Astrocyte (in vitro differentiated cells and primary cell): ENCODE results near the gene TIMM21. TPM values are rescaled to one million over a fixed set of nuclear protein-coding genes. Genes with fewer than 3 reads are reported as not detected.

Source experiments
- DNase-seq: peaks from one replicate; pipeline ENCODE4 v3.0.0-alpha.2; 2010; ENCODE audit warnings: low read depth
- FAIRE-seq: peaks from 2 replicates; lab custom pipeline; 2011; peaks lifted over from hg19 to GRCh38; lab: Jason Lieb, UNC
- H2AFZ ChIP-seq: 2 replicates; pipeline ENCODE4 v1.6.0; 2012; ENCODE audit warnings: low read depth, low read length, inconsistent platforms
- H3K27ac ChIP-seq: 2 replicates; pipeline ENCODE4 v1.5.1; 2011; ENCODE audit warnings: low read depth, low read length, inconsistent platforms
- H3K27me3 ChIP-seq: 2 replicates; pipeline ENCODE4 v1.6.0; 2011; ENCODE audit warnings: low read length, inconsistent platforms; ENCODE audit not compliant: insufficient read depth
- H3K36me3 ChIP-seq: 2 replicates; pipeline ENCODE4 v1.5.1; 2011; ENCODE audit warnings: low read length, inconsistent platforms; ENCODE audit not compliant: insufficient read depth
- H3K4me1 ChIP-seq: 2 replicates; pipeline ENCODE4 v1.5.1; 2011; ENCODE audit warnings: low read length, inconsistent platforms; ENCODE audit not compliant: insufficient read depth
- H3K4me2 ChIP-seq: 2 replicates; pipeline ENCODE4 v1.6.0; 2012; ENCODE audit warnings: low read length, inconsistent platforms
- H3K4me3 ChIP-seq: 2 replicates; pipeline ENCODE4 v1.5.1; 2011; ENCODE audit warnings: low read depth, mild to moderate bottlenecking, low read length, inconsistent platforms; ENCODE audit not compliant: insufficient read depth
- H3K79me2 ChIP-seq: 2 replicates; pipeline ENCODE4 v1.6.0; 2012; ENCODE audit warnings: mild to moderate bottlenecking, low read length, inconsistent platforms; ENCODE audit not compliant: insufficient read depth
- H3K9ac ChIP-seq: 2 replicates; pipeline ENCODE4 v1.6.0; 2012; ENCODE audit warnings: mild to moderate bottlenecking, low read length, inconsistent platforms
- H3K9me3 ChIP-seq: 2 replicates; pipeline ENCODE4 v1.5.1; 2012; ENCODE audit warnings: low read depth, mild to moderate bottlenecking, low read length, inconsistent platforms; ENCODE audit not compliant: insufficient read depth
- H4K20me1 ChIP-seq: 2 replicates; pipeline ENCODE4 v1.6.0; 2012; ENCODE audit warnings: low read length, inconsistent platforms; ENCODE audit not compliant: insufficient read depth
- H3K27ac Mint-ChIP-seq: one replicate; pipeline ENCODE4 v1.8.0; 2021; ENCODE audit warnings: mild to moderate bottlenecking, mixed read lengths; ENCODE audit not compliant: unreplicated experiment
- H3K27me3 Mint-ChIP-seq: one replicate; pipeline ENCODE4 v1.8.0; 2021; ENCODE audit warnings: low read depth, mixed read lengths; ENCODE audit not compliant: unreplicated experiment
- H3K36me3 Mint-ChIP-seq: one replicate; pipeline ENCODE4 v1.8.0; 2021; ENCODE audit warnings: low read depth, mixed read lengths; ENCODE audit not compliant: unreplicated experiment
- H3K4me1 Mint-ChIP-seq: one replicate; pipeline ENCODE4 v1.8.0; 2021; ENCODE audit warnings: low read depth, mixed read lengths; ENCODE audit not compliant: unreplicated experiment
- H3K4me3 Mint-ChIP-seq: one replicate; pipeline ENCODE4 v1.8.0; 2021; ENCODE audit warnings: mild to moderate bottlenecking, moderate library complexity, mixed read lengths; ENCODE audit not compliant: unreplicated experiment
- H3K9me3 Mint-ChIP-seq: one replicate; pipeline ENCODE4 v1.8.0; 2021; ENCODE audit warnings: mild to moderate bottlenecking, mixed read lengths; ENCODE audit not compliant: unreplicated experiment
- CTCF ChIP-seq: IDR thresholded peaks from 2 replicates; pipeline ENCODE4 v1.5.1; 2011; ENCODE audit warnings: low read depth, mild to moderate bottlenecking, inconsistent platforms, low read length, moderate library complexity; ENCODE audit not compliant: insufficient read depth
- EZH2 ChIP-seq: IDR thresholded peaks from 2 replicates; pipeline ENCODE4 v1.6.1; 2012; ENCODE audit warnings: mild to moderate bottlenecking, low read length, inconsistent platforms; ENCODE audit not compliant: insufficient read depth
- total RNA-seq: library from RNA; stranded (reverse); gene quantifications from 2 replicates; pipeline ENCODE4 v1.2.1, GENCODE V29; 2021

The TIMM21 gene
- total RNA-seq, 1 donor from 2014 or later: 25.1 TPM

GRCh38 chr18:74146756-74147155 lies 1.6 kb upstream of the TIMM21 start:
- Histone ChIP-seq H3K9ac (no peak overlapping the region), H3K4me2 (peak overlapping the region; percentile 100), H3K4me1 (peaks cover 9% of the 10 kb centered on the region), H3K9me3 (no peaks in the 10 kb centered on the region), H3K36me3 (no peaks in the 10 kb centered on the region), H3K79me2 (peaks cover 34% of the 10 kb centered on the region), H4K20me1 (no peaks in the 10 kb centered on the region), H2AFZ (peak overlapping the region; percentile 99), H3K27me3 (no peaks in the 10 kb centered on the region), H3K4me3 (peak overlapping the region; percentile 98), H3K27ac (no peak overlapping the region)
- peaks cover 4% of the 10 kb centered on the region for H3K36me3 Mint-ChIP-seq
- peaks cover 5% of the 10 kb centered on the region for H3K4me1 Mint-ChIP-seq
- peak overlapping the region; percentile 92 for H3K4me3 Mint-ChIP-seq
- no peaks in the 10 kb centered on the region for H3K9me3 Mint-ChIP-seq
- no peak for TF ChIP-seq CTCF
- no peak for TF ChIP-seq EZH2
- no peak overlapping the region for H3K27ac Mint-ChIP-seq
- DNase-seq: peak; percentile 4
- peak; percentile 43 for FAIRE-seq
- H3K27me3 Mint-ChIP-seq: no peaks in the 10 kb centered on the region

GRCh38 chr18:74147491-74147778 lies 888 bp upstream of the TIMM21 start:
- Mint-ChIP-seq H3K36me3 (peaks cover 4% of the 10 kb centered on the region), H3K27ac (no peak overlapping the region), H3K9me3 (no peaks in the 10 kb centered on the region), H3K4me3 (peak overlapping the region; percentile 92), H3K27me3 (no peaks in the 10 kb centered on the region), H3K4me1 (peaks cover 3% of the 10 kb centered on the region)
- H3K4me2 ChIP-seq: peak overlapping the region; percentile 100
- H3K4me3 ChIP-seq: peak overlapping the region; percentile 98
- no peaks in the 10 kb centered on the region for H3K36me3 ChIP-seq
- H3K4me1 ChIP-seq: peaks cover 9% of the 10 kb centered on the region
- H3K79me2 ChIP-seq: peaks cover 41% of the 10 kb centered on the region
- DNase-seq (no peak), FAIRE-seq (no peak)
- no peaks in the 10 kb centered on the region for H3K27me3 ChIP-seq
- H3K9me3 ChIP-seq: no peaks in the 10 kb centered on the region
- no peak overlapping the region for H3K27ac ChIP-seq
- H2AFZ ChIP-seq: peak overlapping the region; percentile 99
- TF ChIP-seq EZH2 (no peak), CTCF (no peak)
- H4K20me1 ChIP-seq: no peaks in the 10 kb centered on the region
- peak overlapping the region; percentile 95 for H3K9ac ChIP-seq

GRCh38 chr18:74148543-74149070 lies 284 bp downstream of the TIMM21 start:
- H3K27ac Mint-ChIP-seq: peak overlapping the region; percentile 98
- peak overlapping the region; percentile 95 for H3K9ac ChIP-seq
- TF ChIP-seq EZH2 (no peak), CTCF (no peak)
- H3K4me1 Mint-ChIP-seq: peaks cover 3% of the 10 kb centered on the region
- H3K79me2 ChIP-seq: peaks cover 53% of the 10 kb centered on the region
- H2AFZ ChIP-seq: peak overlapping the region; percentile 99
- FAIRE-seq: peak; percentile 92
- H3K4me2 ChIP-seq: peak overlapping the region; percentile 100
- H4K20me1 ChIP-seq: peaks cover 3% of the 10 kb centered on the region
- H3K36me3 ChIP-seq: no peaks in the 10 kb centered on the region
- peak overlapping the region; percentile 95 for H3K27ac ChIP-seq
- no peaks in the 10 kb centered on the region for H3K9me3 Mint-ChIP-seq
- H3K9me3 ChIP-seq: no peaks in the 10 kb centered on the region
- peaks cover 9% of the 10 kb centered on the region for H3K4me1 ChIP-seq
- H3K4me3 ChIP-seq: peak overlapping the region; percentile 98
- no peak for DNase-seq
- peak overlapping the region; percentile 92 for H3K4me3 Mint-ChIP-seq
- H3K27me3 ChIP-seq: no peaks in the 10 kb centered on the region
- H3K36me3 Mint-ChIP-seq: peaks cover 4% of the 10 kb centered on the region
- no peaks in the 10 kb centered on the region for H3K27me3 Mint-ChIP-seq
